H9 (cell line): ENCODE results near the gene TRIM9. TPM values are rescaled to one million over a fixed set of nuclear protein-coding genes. Genes with fewer than 3 reads are reported as not detected.

Experiments
- DNase-seq: peaks from one replicate; pipeline ENCODE4 v3.0.0-alpha.2; 2017
- H2AFZ ChIP-seq: one replicate; pipeline ENCODE4 v1.6.1; 2013; ENCODE audit warnings: mild to moderate bottlenecking, low read length, control low read depth, moderate library complexity
- H2AK5ac ChIP-seq: 2 replicates; pipeline ENCODE4 v1.6.1; 2013; ENCODE audit warnings: low read length, control low read depth, mixed read lengths; ENCODE audit not compliant: insufficient read length
- H2BK120ac ChIP-seq: one replicate; pipeline ENCODE4 v1.6.1; 2013; ENCODE audit warnings: low read depth, mild to moderate bottlenecking, low read length, control low read depth, inconsistent platforms; ENCODE audit not compliant: poor library complexity, severe bottlenecking
- H2BK12ac ChIP-seq: 2 replicates; pipeline ENCODE4 v1.6.1; 2013; ENCODE audit warnings: low read length, control low read depth, mixed read lengths, low read depth; ENCODE audit not compliant: insufficient read length
- H2BK15ac ChIP-seq: 2 replicates; pipeline ENCODE4 v1.6.1; 2013; ENCODE audit warnings: low read depth, low read length, control low read depth
- H2BK20ac ChIP-seq: one replicate; pipeline ENCODE4 v1.6.1; 2013; ENCODE audit warnings: low read depth, mild to moderate bottlenecking, low read length, control low read depth, inconsistent platforms; ENCODE audit not compliant: poor library complexity, severe bottlenecking
- H2BK5ac ChIP-seq: 2 replicates; pipeline ENCODE4 v1.6.1; 2013; ENCODE audit warnings: low read length, control low read depth, mixed read lengths; ENCODE audit not compliant: insufficient read length
- H3K14ac ChIP-seq: 2 replicates; pipeline ENCODE4 v1.6.1; 2013; ENCODE audit warnings: low read length, control low read depth; ENCODE audit not compliant: insufficient read depth
- H3K18ac ChIP-seq: 2 replicates; pipeline ENCODE4 v1.6.1; 2013; ENCODE audit warnings: low read depth, mild to moderate bottlenecking, mixed read lengths, low read length, control low read depth; ENCODE audit not compliant: insufficient read length
- H3K23ac ChIP-seq: 2 replicates; pipeline ENCODE4 v1.6.1; 2013; ENCODE audit warnings: low read length, control low read depth, mixed read lengths, low read depth; ENCODE audit not compliant: insufficient read length
- H3K23me2 ChIP-seq: 2 replicates; pipeline ENCODE4 v1.6.1; 2013; ENCODE audit warnings: low read depth, mild to moderate bottlenecking, mixed read lengths, low read length, control low read depth; ENCODE audit not compliant: insufficient read length, poor library complexity, severe bottlenecking
- H3K27ac ChIP-seq: 2 replicates; pipeline ENCODE4 v1.5.1; 2013; ENCODE audit warnings: low read length, control low read depth, mixed read lengths, low read depth; ENCODE audit not compliant: insufficient read length
- H3K27me3 ChIP-seq: 2 replicates; pipeline ENCODE4 v1.6.1; 2013; ENCODE audit warnings: low read length, control low read depth, inconsistent platforms; ENCODE audit not compliant: insufficient read depth
- H3K4ac ChIP-seq: 2 replicates; pipeline ENCODE4 v1.6.1; 2013; ENCODE audit warnings: low read depth, mild to moderate bottlenecking, control low read depth, inconsistent platforms, low read length, moderate library complexity
- H3K4me1 ChIP-seq: 2 replicates; pipeline ENCODE4 v1.6.1; 2013; ENCODE audit warnings: low read length, control low read depth, inconsistent platforms; ENCODE audit not compliant: insufficient read depth
- H3K4me2 ChIP-seq: 2 replicates; pipeline ENCODE4 v1.6.1; 2013; ENCODE audit warnings: low read length, control low read depth, mixed read lengths; ENCODE audit not compliant: insufficient read length, insufficient read depth
- H3K56ac ChIP-seq: 2 replicates; pipeline ENCODE4 v1.6.1; 2013; ENCODE audit warnings: low read depth, mild to moderate bottlenecking, mixed read lengths, low read length, control low read depth; ENCODE audit not compliant: insufficient read length
- H3K79me1 ChIP-seq: 2 replicates; pipeline ENCODE4 v1.6.1; 2013; ENCODE audit warnings: low read depth, mild to moderate bottlenecking, moderate library complexity, low read length, control low read depth, inconsistent platforms; ENCODE audit not compliant: insufficient read depth, poor library complexity, severe bottlenecking
- H3K79me2 ChIP-seq: 2 replicates; pipeline ENCODE4 v1.6.1; 2013; ENCODE audit warnings: low read length, control low read depth, inconsistent platforms; ENCODE audit not compliant: insufficient read depth
- H3K9ac ChIP-seq: 2 replicates; pipeline ENCODE4 v1.6.1; 2013; ENCODE audit warnings: low read length, control low read depth, mixed read lengths; ENCODE audit not compliant: insufficient read length; ENCODE audit errors: extremely low read depth
- H3K9me3 ChIP-seq: one replicate; pipeline ENCODE4 v1.6.1; 2013; ENCODE audit warnings: low read depth, low read length, inconsistent platforms; ENCODE audit not compliant: control insufficient read depth
- H3T11ph ChIP-seq: one replicate; pipeline ENCODE4 v1.6.1; 2013; ENCODE audit warnings: mild to moderate bottlenecking, low read length, control low read depth, inconsistent platforms
- H4K20me1 ChIP-seq: one replicate; pipeline ENCODE4 v1.6.1; 2013; ENCODE audit not compliant: control insufficient read depth, insufficient read length, insufficient read depth
- H4K5ac ChIP-seq: 2 replicates; pipeline ENCODE4 v1.6.1; 2013; ENCODE audit warnings: low read depth, mild to moderate bottlenecking, mixed read lengths, low read length, control low read depth; ENCODE audit not compliant: insufficient read length
- H4K8ac ChIP-seq: replicated peaks from 2 replicates; pipeline ENCODE4 v1.6.1; 2013; ENCODE audit warnings: low read length, control low read depth, mixed read lengths, low read depth; ENCODE audit not compliant: insufficient read length
- H4K91ac ChIP-seq: 2 replicates; pipeline ENCODE4 v1.6.1; 2013; ENCODE audit warnings: low read depth, mild to moderate bottlenecking, moderate library complexity, mixed read lengths, low read length, control low read depth; ENCODE audit not compliant: insufficient read length
- H3K27ac Mint-ChIP-seq, 3 experiments: 2 replicates in 2 of 3; 3 replicates in 1 of 3; pipeline ENCODE4 v1.8.0; 2020 to 2021; ENCODE audit warnings: mixed read lengths in 3 of 3, mild to moderate bottlenecking in 1 of 3, moderate library complexity in 1 of 3
- H3K27me3 Mint-ChIP-seq: 2 replicates; pipeline ENCODE4 v1.8.0; 2021; ENCODE audit warnings: low read depth, mild to moderate bottlenecking, moderate library complexity, mixed read lengths
- H3K36me3 Mint-ChIP-seq, 3 experiments: 2 replicates in 2 of 3; 3 replicates in 1 of 3; pipeline ENCODE4 v1.8.0; 2020 to 2021; ENCODE audit warnings: low read depth in 3 of 3, mixed read lengths in 3 of 3; ENCODE audit not compliant: insufficient read depth in 1 of 3
- H3K4me1 Mint-ChIP-seq, 2 experiments: 2 replicates each; pipeline ENCODE4 v1.8.0; 2020; ENCODE audit warnings: mixed read lengths in 2 of 2
- H3K4me3 Mint-ChIP-seq, 2 experiments: 2 replicates in 1 of 2; 3 replicates in 1 of 2; pipeline ENCODE4 v1.8.0; 2020 to 2021; ENCODE audit warnings: mild to moderate bottlenecking in 2 of 2, mixed read lengths in 2 of 2, moderate library complexity in 1 of 2
- H3K9me3 Mint-ChIP-seq, 2 experiments: 2 replicates in 1 of 2; 3 replicates in 1 of 2; pipeline ENCODE4 v1.8.0; 2020; ENCODE audit warnings: mild to moderate bottlenecking in 2 of 2, mixed read lengths in 2 of 2, moderate library complexity in 1 of 2
- WGBS: extraction: QIAGEN DNeasy Blood & Tissue Kit; methylation state at CpG from one replicate; pipeline ENCODE4 v1.1.7; 2013; ENCODE audit warnings: missing lambda C conversion rate, low lambda C conversion rate, mixed read lengths; ENCODE audit not compliant: insufficient read length; ENCODE audit errors: extremely low coverage; 5-methylcytosine and 5-hydroxymethylcytosine counted together
- total RNA-seq: library from RNA; stranded (reverse); gene quantifications from 2 replicates; pipeline ENCODE4 v1.2.1, GENCODE V29; 2021
- TF ChIP-seq, protein P1 (sequence below): fragments of 200-600 bp; sonication (generic); conservative IDR thresholded peaks from 3 replicates; pipeline ENCODE4 v1.8.0; 2021; ENCODE audit warnings: antibody characterized with exemption, mild to moderate bottlenecking

TRIM9 gene
- total RNA-seq, 1 experiment from 2014 or later: 0.98 TPM

DNA sequence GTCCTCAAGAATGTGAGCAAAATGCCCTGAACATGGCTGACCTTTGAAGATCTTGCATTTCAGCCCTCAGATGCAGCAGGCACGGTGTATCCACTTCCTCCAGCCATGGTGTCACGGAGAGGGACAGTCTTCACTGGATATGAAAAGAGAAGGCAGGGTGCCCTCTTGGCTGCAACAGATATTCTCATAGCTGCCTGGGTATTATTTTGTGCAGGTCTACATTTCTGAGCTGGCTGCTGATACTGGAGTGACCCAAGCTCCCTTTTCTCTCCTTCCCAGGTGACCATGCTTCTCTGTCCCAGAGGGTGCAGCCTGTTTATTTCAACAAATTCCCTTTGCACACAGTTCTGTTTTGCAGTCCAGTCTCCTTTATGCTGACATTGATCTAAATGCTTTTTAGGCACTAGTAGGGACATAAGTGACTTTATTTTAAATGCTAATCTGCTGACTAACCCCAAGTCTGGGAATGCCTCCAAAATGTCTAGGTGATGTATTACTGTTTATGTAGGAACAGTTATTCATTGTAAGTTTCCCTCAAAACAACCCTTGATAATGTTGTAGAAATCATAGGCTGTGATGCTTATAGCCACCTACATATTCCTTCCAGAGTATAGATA is 133.2 kb downstream of the TRIM9 start:
- Histone ChIP-seq H2BK120ac (no peak overlapping the region), H3K14ac (no peak overlapping the region), H2BK12ac (no peak overlapping the region), H2BK15ac (no peak overlapping the region), H3K4me1 (no peaks in the 10 kb centered on the region), H3K9ac (no peak overlapping the region), H3K27ac (no peak overlapping the region), H3K79me1 (no peaks in the 10 kb centered on the region), H3K27me3 (no peaks in the 10 kb centered on the region), H2BK20ac (no peak overlapping the region), H3K18ac (no peak overlapping the region), H4K20me1 (no peaks in the 10 kb centered on the region), H4K91ac (no peak overlapping the region), H3K23me2 (no peaks in the 10 kb centered on the region), H3K23ac (no peak overlapping the region), H2AK5ac (no peak overlapping the region), H3K9me3 (no peaks in the 10 kb centered on the region), H3K4ac (no peak overlapping the region), H3K4me2 (no peak overlapping the region), H3K79me2 (no peaks in the 10 kb centered on the region), H2AFZ (no peak overlapping the region), H4K5ac (no peak overlapping the region), H2BK5ac (no peak overlapping the region), H4K8ac (no peak overlapping the region), H3K56ac (no peak overlapping the region), H3T11ph (no peak overlapping the region)
- TF ChIP-seq, protein P1, sequence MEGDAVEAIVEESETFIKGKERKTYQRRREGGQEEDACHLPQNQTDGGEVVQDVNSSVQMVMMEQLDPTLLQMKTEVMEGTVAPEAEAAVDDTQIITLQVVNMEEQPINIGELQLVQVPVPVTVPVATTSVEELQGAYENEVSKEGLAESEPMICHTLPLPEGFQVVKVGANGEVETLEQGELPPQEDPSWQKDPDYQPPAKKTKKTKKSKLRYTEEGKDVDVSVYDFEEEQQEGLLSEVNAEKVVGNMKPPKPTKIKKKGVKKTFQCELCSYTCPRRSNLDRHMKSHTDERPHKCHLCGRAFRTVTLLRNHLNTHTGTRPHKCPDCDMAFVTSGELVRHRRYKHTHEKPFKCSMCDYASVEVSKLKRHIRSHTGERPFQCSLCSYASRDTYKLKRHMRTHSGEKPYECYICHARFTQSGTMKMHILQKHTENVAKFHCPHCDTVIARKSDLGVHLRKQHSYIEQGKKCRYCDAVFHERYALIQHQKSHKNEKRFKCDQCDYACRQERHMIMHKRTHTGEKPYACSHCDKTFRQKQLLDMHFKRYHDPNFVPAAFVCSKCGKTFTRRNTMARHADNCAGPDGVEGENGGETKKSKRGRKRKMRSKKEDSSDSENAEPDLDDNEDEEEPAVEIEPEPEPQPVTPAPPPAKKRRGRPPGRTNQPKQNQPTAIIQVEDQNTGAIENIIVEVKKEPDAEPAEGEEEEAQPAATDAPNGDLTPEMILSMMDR: no peak
- H3K27me3 Mint-ChIP-seq: no peaks in the 10 kb centered on the region; the same call in none of the 2 replicates
- no peak for DNase-seq
- no peak overlapping the region for H3K4me3 Mint-ChIP-seq
- H3K27ac Mint-ChIP-seq: no peak overlapping the region
- WGBS: no CpG with 5 or more reads among the region's 2 CpGs
- no peaks in the 10 kb centered on the region; a peak in 1 of 5 replicates for H3K9me3 Mint-ChIP-seq
- H3K4me1 Mint-ChIP-seq: no peaks in the 10 kb centered on the region
- no peaks in the 10 kb centered on the region for H3K36me3 Mint-ChIP-seq
